GM18526 (cell line): Measurements from ENCODE around the gene NDUFB1.

Experiments used
- POLR2A ChIP-seq: IDR thresholded peaks from 3 replicates; pipeline ENCODE4 v1.6.1; 2011; ENCODE audit not compliant: insufficient read length; ENCODE audit errors: extremely low read depth

Gene NDUFB1

DNA sequence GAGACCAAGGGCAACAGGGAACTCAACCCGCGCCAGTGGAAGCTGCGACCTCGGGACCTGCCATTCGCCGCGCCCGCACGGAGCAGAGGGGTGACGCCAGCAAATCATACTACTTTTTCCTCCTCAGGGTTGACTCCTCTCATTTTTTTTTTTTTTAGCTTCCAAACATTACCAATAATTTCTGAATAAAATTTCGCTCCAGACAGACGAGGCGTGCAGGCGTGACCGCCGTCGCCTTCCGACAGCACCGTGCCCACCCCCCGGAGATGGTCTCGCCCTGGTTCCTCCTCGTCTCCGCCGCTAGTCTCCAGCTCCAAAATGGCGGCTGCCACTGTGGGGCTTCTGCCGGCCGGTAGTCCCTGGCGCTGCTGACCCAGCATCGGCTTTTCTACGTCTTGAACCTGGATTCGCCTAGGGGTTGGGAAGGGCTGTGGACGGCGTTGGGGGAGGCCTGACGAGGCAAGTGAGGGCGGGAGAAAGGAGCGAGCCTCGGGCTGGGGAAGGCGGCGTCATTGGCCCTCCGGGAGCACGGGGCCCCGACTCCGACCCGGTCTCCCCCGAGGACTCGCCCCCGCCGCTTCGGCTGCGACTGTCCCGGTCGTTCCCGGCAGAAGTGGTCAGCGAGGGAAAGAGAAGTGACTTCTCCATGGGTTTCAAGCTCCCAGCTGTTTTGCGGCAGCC, at the start of gene NDUFB1, which contains the start of gene CPSF2:
Gene NDUFB1 (minus strand): TSS at position 37 of the 681 bp plus-strand sequence. CDS start 4,069 bp downstream, outside the sequence.
Gene CPSF2 (plus strand): TSS at position 300 of the 681 bp plus-strand sequence. CDS start 9,016 bp downstream, outside the sequence.
- peak; percentile 93 for TF ChIP-seq POLR2A

DNA sequence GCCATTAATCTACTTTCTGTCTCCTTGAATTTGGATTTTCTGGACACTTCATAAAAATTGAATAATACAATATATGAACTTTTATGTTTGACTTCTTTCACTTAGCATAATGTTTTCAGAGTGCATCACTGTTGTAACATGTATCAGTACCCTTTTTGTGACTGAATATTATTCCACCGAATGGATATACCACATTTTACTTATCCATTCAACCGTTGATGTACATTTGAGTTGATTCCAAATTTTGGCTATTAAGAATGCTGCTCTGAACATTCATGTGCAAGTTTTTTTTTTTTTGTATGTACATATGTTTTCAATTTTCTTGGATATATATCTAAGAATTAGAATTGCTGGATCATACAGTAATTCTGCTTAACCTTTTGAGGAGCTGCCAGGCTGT, 43.5 kb upstream of the NDUFB1 start:
- TF ChIP-seq POLR2A, result no peak

DNA sequence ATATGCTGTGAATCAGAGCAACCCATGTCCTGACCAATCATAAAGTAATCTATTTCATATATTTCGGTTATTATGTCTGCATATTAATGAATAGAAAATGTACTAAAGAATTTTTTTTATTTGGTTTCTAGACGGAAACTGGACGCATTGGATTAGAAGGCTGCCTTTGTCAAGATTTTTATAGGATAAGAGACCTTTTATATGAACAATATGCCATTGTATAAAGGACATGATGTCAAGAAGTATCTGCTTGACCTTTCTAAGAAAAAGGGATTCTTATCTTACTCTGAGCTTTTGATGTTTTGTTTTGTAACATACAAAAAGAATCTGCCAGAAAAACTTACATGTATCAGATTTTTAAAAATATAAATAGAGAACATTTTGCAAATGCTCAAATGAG, 40.0 kb upstream of the NDUFB1 start:
- TF ChIP-seq POLR2A, result no peak

DNA sequence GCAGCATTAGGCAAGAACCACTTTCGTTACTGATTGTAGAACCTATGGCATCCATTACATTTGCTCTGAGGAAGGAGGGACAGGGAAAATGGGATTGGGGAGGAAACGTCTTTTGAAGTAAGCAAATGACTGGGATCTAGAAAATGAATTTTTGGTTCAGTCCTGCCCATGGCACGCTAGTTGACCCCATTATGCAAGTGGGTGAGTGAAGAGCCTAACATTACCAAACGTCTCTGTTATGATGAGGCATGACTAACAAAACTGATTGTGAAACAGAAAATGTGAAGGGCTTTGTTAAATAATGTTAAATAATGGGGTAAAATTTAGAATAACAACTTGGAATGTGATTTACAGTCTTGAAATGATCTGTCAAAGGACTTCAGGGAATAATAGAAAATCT, 39.1 kb upstream of the NDUFB1 start:
- TF ChIP-seq POLR2A, result no peak

DNA sequence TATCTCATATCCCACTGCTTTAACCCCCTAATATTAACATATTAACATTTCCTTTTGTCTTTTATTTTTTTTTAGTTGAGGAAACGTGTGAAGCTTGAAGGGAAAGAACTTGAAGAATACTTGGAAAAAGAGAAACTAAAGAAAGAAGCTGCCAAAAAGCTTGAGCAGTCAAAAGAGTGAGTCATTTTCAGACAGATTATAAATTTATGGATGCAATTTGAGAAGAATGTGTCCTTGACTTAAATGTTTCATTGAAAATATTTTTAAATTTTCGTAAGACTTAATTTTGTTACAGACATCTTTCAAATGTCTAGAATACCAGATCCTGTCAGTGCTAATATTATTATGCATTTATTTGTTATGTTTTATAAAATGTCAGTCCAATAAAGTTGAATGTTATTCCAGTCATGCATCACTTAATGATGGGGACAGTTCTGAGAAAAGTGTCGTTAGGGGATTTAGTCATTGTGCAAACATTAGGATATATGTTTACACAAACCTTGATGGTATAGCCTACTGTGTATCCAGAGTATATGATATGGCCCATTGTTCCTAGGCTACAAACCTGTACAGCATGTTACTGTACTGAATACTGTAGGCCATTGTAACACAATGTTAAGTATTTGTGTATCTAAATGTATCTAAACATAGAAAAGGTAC, 32.9 kb upstream of the NDUFB1 start:
- no peak for TF ChIP-seq POLR2A

DNA sequence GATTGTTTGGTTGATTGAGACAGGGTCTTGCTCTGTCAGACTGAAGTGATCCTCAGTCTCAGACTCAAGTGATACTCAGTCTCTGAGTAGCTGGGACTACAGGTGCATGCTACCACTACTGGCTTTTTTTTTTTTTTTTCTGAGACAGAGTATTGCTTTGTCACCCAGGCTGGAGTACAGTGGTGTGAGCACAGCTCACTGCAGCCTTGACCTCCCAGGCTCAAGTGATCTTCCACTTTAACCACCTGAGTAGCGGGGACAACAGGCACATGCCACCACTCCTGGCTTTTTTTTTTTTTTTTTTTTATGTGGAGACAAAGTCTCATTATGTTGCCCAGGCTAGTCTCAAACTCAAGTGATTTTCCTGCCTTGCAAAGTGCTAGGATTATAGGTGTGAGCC, 32.1 kb upstream of the NDUFB1 start:
- TF ChIP-seq POLR2A, result no peak

DNA sequence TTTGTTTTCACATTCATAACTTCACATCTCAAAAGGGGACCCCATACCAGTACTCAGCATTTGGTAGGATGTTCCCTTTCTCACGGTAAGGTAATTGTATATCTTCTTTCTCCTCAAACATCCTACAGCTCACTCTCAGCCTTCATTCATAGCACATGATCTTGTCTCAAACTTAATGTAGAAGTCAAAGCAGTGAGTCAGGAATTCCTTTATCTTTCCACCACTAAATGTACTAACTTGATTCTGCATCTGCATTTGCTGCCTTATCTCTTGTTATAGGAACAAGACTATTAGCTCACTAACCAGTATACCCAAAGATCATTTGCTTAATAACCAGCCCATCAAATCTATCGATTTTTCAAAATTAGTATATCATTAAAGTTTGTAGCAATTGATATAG, 23.2 kb upstream of the NDUFB1 start:
- TF ChIP-seq POLR2A, result no peak

DNA sequence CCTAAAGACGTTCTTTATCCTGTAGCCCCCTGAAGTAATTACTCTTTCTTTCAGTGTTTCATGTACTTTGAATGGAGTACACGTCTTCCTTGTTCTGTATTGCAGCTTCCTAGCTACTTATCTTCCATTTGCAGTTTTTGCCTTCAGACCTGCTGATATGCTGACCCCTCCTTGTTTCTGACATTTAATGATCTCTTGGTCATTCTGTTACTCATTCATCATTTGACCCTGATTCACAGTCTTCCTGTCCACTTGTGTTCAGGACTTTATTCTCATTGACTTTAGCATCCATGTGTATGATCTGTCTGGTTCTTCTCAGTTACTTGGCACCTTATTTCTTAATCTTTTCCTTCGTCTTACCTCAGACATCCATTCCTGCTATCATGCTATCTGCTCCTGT, 22.5 kb upstream of the NDUFB1 start:
- TF ChIP-seq POLR2A, result no peak

DNA sequence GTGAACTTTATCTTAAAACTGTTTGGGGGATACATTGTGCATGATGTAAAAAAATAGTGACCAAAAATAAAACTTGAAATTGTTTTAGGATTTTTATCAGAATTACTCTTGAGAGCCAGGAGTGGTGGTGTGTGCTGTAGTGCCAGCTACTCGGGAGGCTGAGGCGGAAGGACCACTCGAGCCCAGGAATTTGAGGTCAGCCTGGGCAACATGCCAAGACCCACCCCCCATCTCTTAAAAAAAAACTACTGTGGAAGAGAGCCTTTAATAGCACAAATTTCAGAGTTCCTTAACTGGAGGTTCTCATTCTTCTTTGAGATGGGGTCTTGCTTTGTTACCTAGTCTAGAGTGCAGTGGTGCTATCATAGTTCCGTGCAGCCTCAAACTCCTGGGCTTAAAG, 21.8 kb upstream of the NDUFB1 start:
- TF ChIP-seq POLR2A, result no peak

DNA sequence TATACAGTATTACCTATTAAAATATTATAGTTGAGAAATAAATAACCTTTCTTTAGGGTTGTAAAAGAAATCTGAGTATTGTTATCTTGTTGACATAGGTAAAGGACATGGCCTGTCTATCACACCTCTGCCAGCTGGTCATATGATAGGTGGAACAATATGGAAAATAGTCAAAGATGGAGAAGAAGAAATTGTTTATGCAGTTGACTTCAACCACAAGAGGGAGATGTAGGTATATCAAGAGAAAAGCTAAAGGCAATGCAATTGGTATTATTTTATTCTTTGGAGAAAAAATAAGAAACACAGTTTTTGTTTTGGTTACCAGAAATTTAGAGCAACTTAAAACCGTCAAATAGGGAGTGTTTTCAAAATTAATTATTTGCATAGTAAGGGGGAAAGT, 13.8 kb upstream of the NDUFB1 start:
- no peak for TF ChIP-seq POLR2A

DNA sequence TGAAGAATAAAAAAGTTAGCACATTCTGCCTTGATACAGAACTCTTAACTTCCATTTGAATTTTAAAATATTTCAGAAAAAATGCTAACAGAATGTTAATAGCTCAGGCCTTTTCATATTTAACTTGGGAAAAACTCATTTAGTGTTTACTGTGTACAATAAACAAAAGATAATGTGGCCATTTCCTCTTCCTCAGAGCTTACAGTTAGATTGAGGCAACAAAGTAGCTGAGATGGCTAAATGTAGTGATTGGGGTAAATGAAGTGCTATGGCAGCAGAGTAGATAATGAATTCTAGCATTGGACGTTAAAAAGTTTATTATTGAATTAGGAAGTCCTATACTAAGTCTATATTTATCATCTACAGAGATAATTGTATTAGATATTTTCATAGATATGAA, 12.9 kb upstream of the NDUFB1 start:
- TF ChIP-seq POLR2A, result no peak

DNA sequence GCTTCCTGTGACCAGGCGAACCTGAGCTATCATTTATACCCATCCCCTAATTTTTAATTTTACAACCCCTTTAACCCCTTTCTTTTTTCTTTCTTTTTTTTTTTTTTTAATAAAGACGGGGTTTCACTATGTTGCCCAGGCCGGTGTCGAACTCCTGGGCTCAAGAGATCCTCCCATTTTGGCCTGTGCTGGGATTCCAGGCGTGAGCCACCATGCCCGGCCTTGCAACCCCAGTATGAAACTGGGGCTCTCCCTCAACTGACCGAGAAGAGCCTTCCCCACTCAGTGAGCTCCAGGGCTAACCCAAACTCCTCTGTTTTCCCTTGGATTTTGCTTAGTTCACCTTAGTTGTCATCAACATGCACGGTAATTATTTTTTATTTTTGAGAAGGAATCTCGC, 1.3 kb upstream of the NDUFB1 start:
- TF ChIP-seq POLR2A, result no peak

DNA sequence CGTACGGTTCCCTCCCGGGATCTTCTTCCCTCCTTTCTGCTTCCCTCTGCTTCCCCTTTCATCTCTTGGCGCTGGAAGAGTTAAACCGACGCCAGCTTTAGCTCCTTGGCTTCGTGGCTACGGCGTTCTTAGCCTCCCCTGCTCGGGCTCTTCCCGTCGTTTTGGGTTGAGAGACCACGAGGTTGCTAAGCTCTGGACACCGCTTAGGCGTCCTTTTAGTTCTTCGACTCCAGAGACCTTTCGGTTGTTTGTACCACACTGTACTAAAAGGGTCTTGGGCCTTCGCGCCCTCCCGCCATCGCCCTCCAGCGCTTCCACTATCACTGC, 808 bp upstream of the NDUFB1 start:
- no peak for TF ChIP-seq POLR2A

DNA sequence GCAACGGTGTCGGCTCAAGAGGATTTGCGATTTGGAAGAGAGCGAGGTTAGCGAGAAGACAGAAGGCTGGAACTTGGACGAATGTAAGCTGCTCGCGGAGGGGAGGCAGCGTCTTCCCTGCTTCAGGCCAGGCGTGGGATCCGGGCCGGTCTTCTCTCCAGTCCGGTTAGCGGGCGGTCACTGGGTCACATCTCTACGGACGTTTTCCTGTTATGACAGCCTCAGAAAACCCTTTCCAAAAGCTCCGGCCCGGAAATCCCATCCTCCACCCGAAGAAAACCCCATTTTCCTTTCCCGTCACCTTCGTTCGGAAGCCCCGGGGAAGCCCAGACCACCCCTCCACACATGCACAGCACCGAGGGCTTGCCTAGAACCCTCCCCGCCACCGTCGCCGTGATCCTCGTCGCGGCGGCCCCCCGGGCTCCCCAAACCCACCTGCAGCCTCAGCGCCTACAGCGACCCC, 268 bp downstream of the NDUFB1 start:
- TF ChIP-seq POLR2A, result no peak

DNA sequence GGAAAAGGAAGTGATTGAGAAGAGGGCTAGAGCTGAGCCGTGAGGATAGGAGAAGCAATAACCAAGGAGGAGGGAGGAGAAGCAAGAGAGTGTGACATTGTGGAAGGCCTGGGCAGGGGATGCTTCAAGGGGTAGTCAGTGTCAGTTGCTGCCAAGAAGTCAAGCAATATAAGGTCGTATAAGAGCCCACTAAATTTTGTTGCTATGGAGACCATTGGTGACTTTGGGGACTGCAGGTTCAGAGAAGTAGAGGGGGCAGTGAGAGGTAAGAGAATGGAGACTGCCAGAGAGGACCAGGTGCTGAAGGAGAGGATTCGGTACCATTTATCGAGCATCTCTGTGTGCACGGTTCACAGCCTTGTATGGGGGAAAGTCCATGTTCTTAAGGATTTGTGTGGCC, 12.0 kb downstream of the NDUFB1 start:
- TF ChIP-seq POLR2A, result no peak

DNA sequence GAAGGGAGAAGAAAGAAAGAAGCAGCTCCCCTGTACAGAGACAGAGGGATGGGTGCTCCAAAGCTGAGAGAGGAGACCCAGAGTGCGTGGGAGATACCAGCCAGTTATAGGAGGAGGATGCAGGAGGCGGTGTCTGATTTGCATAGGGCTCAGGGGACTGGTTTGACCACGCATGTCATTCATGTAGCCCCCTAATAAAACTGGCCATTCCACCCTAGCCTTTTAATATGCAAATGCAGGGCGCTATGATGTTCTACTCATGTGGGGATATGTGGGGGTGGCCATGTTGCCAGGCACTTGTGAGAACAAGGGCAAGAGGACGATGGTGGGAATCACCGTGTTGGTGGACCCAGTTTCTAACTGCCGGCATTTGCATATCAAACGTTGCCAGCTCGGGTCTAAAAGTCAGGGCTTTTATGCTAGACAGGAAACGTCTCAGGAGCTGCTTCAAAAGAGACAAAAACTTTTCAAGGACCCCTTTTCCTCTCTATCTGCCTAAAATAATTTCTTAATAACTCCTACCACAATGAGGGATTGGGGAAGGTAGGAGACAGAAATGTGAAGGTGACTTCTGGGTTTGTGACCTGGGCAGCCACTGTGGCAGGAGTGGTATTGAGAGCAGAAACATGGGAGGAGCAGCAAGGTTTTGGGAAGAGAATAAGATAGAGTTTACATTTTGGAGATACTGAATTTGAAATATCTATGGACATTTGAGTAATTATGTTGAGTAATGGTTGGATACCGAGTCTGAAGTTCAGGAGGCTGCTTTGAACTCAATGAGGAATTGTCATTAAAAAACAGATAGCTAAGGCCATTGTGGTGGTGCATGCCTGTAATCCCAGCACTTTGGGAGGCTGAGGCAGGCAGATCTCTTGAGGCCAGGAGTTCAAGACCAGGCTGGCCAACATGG, 12.9 kb downstream of the NDUFB1 start:
- no peak for TF ChIP-seq POLR2A

DNA sequence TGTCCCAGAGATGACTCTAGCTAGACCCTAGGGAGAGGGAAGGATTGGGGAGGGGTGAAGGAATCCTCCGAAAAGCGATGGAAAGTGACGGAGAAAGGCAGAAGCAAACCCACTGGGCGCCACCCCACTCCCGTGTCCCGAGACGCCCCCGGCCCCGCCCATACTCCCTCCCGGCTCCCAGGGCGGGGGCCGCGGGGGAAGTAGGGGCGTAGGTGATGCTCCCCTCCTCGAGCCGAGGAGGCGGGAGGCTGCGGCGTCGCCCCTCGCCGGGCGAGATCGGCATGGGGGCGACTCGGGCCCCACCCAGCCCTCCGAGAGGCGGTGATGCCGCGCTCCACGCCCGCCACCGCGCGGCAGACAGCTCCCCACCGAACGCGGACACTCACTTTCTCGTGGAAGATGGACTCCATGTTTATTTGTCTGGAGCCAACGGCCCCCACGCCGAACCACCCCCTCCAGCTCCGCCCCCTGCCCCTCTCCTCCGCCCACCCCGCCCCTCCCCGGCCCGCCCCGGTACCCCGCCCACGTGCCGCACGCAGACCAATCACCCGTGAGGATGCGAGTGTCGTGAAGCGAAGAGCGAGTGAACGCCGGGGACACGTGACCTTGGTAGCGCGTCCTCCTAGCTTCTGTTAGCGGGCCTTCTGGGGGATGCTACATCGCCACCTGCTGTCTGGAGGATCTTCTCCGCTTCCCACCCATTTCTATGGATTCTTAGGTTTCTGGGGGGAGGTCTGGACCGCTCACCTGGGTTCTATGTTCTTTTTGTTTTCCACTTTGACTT, 15.2 kb downstream of the NDUFB1 start, which contains the start of gene ATXN3:
Gene ATXN3 (minus strand): TSS at position 440 of the 784 bp plus-strand sequence. CDS start 30 bp downstream, at position 410.
- peak; percentile 64 for TF ChIP-seq POLR2A
